GM12874 (cell line): ENCODE measurements around the gene CAMSAP2.

Experiments
- TF ChIP-seq, protein P1 (sequence below): IDR thresholded peaks from 2 replicates; pipeline ENCODE4 v1.5.1; 2011; ENCODE audit warnings: low read depth, mild to moderate bottlenecking, control low read depth, low read length, moderate library complexity; ENCODE audit not compliant: insufficient read depth

CAMSAP2 gene

DNA sequence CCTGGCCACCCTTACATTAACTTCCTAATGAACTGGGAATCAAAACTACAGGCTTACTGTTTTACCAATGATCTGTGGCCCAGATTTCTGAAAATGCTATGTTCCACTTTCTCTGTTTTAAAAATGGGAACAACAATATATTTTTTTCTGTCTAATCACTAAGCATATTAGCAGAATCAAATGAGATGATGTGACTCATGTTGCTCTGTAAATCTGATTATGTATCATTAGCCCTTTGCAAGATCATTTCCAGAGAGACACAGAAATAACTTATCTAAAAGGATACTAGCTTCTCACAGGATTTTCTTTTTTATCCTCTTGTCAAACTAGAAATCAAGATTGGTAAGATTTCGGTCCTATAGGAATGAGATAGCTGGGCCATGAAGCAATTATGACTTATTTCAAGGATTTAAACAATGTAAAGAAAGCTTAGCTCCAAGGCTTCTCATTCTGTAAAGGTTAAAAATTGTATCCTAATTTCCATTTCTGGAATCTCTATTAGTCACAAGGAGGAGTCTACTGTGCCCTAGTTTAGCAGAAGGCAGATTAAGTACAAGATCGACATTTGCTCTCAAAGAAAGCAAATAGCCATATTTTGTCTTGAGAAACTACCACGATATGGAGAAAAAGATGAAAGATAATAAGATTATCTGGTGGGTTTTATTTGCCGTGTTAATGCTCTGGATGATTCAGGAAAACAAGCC, 32.4 kb upstream of the CAMSAP2 start:
- TF ChIP-seq, protein P1, sequence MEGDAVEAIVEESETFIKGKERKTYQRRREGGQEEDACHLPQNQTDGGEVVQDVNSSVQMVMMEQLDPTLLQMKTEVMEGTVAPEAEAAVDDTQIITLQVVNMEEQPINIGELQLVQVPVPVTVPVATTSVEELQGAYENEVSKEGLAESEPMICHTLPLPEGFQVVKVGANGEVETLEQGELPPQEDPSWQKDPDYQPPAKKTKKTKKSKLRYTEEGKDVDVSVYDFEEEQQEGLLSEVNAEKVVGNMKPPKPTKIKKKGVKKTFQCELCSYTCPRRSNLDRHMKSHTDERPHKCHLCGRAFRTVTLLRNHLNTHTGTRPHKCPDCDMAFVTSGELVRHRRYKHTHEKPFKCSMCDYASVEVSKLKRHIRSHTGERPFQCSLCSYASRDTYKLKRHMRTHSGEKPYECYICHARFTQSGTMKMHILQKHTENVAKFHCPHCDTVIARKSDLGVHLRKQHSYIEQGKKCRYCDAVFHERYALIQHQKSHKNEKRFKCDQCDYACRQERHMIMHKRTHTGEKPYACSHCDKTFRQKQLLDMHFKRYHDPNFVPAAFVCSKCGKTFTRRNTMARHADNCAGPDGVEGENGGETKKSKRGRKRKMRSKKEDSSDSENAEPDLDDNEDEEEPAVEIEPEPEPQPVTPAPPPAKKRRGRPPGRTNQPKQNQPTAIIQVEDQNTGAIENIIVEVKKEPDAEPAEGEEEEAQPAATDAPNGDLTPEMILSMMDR = no peak

DNA sequence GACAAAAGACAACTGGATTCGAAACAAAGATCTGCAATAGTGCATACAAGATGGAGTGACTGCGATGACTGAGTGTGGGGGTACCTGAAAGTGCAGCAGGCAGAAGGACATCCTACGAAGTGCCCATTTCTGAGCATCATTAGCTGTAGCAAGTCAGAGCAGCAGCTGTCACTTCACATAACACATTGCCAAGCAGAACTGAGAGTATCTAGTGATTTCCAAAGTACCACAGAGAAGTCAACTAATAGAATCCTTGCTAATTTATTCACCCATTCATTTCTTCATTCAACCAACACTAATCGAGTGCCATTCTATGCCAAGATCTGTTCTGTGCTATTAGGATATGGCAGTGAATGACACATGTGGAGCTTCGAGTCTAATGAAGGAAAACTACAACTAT, 31.6 kb upstream of the CAMSAP2 start:
- TF ChIP-seq, protein P1 = no peak

DNA sequence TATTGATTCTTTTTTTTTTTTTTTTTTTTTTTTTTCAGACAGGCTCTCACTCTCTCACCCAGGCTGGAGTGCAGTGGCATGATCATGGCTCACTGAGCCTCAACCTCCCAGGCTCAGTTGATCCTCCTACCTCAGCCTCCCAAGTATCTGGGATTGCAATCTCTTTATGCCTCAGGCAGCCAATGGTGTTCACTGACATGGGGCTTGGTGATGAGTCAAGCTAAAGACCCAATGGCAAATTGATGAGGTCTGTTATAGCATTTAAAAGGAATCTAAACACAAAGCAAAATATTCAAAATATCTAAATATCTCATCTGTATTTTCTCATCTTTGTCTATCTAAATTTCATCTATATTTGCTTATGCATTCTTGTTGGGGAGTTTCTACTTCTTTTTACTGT, 30.5 kb upstream of the CAMSAP2 start:
- TF ChIP-seq, protein P1 = no peak

DNA sequence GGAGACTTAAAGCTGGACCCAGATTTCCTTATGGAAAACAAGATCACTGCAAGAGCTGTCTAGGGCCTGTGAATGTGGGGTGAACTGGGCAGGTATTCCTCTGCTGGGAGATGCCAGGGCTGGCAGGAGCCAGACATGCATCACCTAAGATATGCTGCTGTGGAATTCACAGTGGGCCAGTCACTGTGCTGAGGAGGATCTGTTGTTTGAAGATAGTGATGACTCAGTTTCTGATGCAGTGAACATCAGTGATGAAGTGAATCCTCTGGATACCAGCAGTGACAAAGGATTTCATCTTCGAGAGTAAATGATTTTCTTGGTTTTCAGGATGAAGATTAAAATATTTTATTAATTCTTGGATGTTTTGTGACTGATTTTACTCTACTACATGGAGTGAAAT, 29.9 kb upstream of the CAMSAP2 start:
- TF ChIP-seq, protein P1 = no peak

DNA sequence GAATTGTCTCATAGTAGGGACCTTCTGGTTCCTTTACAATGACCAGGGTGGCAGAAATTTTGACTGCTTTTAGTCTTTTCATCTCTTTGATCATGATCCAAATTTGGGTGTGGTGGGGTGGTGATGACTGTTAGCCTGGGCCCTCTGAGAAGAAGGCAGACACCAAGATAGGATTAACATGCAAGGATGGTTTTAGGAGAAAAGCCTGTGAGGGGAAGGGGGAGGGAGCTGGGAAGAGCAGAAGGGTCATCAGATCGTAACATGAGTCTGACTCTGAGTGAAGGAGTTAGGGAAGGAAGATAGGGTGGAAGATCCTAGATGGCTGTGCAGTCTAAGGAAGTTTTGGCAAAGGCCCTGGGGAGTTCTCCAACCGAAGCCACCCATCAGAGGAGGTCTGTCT, 28.5 kb upstream of the CAMSAP2 start:
- TF ChIP-seq, protein P1 = no peak

DNA sequence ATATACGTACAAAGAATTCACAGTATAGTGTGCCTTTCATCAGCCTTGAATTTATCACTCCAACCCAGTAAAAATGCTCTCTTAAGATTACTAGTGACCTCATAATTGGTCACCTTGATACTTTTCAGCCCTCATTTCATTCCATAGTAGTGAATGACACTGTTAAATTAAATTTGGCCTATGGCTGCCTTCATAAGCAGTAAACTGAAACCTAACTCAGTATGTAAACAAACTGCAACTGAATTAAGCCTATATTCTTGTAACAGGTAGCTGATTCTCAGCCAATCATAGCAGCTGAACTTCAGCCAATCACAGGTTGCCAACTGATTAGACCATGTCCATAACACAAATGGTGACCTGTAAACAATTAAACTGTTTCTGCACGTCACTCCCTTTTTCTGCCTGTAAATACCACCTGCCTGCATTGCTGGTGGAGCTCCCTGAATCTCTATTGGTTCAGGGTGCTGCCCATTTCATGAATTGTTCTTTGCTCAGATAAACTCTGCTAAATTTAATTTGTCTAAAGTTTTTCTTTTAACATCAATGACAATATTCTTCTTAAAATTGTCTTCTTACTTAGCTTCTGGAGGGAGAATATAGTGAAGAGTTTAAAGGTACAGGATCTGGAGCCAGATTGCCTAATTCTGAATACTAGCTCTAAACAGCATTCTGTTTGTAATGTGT, 24.0 kb upstream of the CAMSAP2 start:
- TF ChIP-seq, protein P1 = no peak

DNA sequence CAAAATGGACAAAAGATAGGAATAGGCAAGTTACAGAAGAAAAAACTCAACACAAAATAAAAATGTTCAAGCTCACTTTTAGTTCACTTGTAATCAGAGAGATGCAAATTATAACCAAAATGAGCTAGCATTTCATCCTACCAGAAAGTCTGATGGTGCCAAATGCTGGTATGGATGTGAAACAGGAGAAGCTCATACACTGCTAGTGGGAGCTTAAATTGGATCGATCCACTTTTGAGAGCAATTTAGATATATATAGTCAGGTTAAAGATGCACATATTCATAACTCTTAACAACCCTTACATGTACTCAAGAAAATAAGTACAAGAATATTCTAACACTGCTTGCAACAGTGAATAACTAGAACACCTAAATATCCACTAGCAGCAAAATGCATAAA, 18.5 kb upstream of the CAMSAP2 start:
- TF ChIP-seq, protein P1 = no peak
